GM10266 (cell line): ENCODE measurements around the gene TDG.

Experiments
- DNase-seq: peaks from one replicate; pipeline ENCODE4 v3.0.0; 2012; ENCODE audit errors: extremely low spot score
- TF ChIP-seq, protein P1 (sequence below): IDR thresholded peaks from 2 replicates; pipeline ENCODE4 v1.5.1; 2012; ENCODE audit warnings: mild to moderate bottlenecking, low read depth; ENCODE audit not compliant: control insufficient read depth, insufficient read depth; ENCODE audit errors: missing control alignments

Gene TDG

DNA sequence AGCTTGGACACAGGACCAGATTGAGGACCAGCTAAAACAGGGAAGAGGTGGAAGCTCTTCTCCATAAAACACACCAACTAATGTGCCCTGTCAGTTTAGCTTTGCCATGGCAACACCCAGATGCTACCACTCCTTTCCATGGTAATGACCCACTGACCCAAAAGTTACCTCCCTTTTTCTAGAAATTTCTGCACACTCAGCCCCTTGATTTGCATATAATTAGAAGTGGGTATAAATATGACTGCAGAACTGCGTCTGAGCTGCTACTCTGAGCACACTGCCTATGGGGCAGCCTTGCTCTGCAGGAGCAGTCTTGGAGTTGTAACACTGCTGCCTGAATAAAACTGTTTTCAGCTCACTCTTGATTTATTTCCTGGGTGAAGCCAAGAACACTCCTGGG lies 3.2 kb upstream of the TDG start:
- TF ChIP-seq, protein P1, sequence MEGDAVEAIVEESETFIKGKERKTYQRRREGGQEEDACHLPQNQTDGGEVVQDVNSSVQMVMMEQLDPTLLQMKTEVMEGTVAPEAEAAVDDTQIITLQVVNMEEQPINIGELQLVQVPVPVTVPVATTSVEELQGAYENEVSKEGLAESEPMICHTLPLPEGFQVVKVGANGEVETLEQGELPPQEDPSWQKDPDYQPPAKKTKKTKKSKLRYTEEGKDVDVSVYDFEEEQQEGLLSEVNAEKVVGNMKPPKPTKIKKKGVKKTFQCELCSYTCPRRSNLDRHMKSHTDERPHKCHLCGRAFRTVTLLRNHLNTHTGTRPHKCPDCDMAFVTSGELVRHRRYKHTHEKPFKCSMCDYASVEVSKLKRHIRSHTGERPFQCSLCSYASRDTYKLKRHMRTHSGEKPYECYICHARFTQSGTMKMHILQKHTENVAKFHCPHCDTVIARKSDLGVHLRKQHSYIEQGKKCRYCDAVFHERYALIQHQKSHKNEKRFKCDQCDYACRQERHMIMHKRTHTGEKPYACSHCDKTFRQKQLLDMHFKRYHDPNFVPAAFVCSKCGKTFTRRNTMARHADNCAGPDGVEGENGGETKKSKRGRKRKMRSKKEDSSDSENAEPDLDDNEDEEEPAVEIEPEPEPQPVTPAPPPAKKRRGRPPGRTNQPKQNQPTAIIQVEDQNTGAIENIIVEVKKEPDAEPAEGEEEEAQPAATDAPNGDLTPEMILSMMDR = no peak
- no peak for DNase-seq

DNA sequence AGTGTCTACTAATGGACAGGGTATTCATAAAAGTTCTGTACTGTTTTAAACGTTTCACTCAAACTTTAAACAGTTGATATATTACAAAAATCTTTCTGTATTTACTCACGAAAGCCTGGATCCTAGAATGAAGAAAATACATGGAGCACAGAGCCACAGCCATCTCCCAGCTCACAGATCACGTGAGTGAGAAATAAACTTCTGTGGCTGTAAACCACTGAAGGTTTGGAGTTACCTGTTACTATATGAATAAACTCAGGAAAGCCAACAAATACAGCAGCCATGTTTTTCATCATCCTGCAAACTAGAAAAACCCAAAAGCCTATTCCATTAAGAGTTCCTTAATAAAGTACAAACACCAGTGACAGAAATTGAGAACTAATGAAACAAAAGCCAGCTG lies 867 bp upstream of the TDG start:
- TF ChIP-seq, protein P1 = no peak
- no peak for DNase-seq

DNA sequence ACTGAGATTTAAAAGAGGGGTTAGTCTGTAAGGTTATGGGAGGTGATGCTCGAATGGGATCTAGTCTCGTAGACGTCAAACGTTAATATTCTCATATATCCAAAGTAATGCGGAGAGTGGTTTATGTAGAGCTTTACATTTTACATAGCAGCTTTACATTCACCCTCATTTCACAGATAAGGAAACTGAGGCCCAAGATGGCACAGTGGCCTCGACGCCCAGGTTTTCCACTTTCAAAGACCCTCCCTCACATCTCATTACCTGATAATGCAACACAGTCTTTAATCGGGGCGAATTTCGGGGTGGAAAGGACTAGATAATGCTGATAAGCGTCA lies 450 bp upstream of the TDG start:
- DNase-seq = no peak
- TF ChIP-seq, protein P1 = no peak

DNA sequence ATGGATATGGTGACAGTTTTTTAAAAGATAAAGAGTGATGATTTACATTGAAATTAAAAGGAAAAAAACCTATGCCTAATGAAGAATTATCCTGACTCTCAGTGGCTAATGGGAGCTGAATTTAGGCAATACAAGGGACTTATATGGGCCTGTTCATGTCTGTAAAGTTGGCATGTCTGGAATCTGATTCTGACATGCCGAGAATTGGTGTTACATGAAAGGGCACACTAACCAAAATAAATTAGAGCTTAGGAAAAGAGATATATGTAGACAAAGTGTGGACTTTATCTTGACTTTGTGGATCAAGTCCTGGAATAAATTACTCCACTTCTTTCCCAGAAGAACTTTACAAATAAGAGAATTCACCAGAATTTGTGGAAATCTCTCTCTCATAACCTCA lies 1.1 kb downstream of the TDG start:
- DNase-seq = no peak
- TF ChIP-seq, protein P1 = no peak

DNA sequence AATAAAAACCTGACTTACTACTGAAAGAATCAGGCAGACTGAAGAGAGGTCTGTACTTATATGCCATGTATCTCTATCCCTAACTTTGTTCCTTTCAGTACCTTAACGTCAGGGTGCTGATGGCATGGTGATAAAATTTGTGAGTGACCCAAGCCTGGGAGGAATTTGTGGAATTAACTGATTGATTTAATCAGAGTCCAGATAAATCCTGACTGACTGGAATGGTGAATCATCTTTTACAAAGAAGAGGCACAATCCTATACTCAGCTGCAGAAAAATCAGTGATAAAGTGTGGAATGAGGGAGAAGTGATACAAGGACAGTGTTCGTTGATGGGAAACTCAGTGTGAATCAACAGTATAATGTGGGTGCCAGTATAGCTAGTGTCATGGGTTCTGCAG lies 3.7 kb downstream of the TDG start:
- DNase-seq = no peak
- TF ChIP-seq, protein P1 = no peak

DNA sequence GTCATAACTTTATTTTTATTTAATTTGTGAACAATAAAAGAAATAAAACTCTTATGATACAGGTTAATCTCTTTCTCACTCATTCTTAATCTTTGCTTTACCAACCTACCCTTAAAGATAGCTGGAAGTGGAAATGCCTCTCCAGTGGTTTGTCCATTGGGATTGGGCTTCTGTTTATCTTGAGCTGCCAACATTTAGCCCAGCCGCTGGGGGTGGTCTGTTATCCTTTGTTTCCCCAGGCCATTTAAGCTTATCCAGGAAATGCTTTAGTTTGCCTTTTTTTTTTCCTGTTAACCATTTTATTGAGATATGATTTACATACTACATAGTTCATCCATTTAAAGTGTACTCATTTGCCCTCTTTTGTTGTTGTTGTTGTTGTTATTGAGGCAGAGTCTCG lies 8.2 kb downstream of the TDG start:
- TF ChIP-seq, protein P1 = no peak

DNA sequence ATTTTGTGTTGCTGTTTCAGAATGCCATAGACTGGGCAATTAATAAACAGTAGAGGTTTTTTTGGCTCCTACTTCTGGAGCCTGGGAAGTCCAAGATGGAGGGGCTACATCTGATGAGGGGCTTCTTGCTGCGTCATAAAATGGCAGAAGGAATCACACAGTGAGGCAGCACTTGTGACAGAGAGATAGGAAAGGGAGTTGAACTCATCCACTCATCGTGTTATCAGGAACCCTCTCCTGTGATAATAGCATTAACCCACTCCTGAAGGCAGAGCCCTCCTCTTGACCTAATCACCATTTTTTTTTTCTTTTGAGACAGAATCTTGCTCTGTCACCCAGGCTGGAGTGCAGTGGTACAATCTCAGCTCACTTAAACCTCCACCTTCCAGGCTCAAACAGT lies 9.7 kb downstream of the TDG start:
- TF ChIP-seq, protein P1 = no peak
- DNase-seq = no peak

More for the DNA sequence above, 8.2 kb downstream of the TDG start:
- DNase-seq = no peak
